Ureter (tissue), 1 donor: ENCODE results near the gene ETFB. TPM values are rescaled to one million over a fixed set of nuclear protein-coding genes. Genes with fewer than 3 reads are reported as not detected.
A peak's percentile ranks its signal among the peaks of the same experiment; 100 is the strongest.

ENCODE experiments used
- DNase-seq: peaks from one replicate; pipeline ENCODE4 v3.0.0-alpha.2; 2020; ENCODE audit warnings: low spot score
- total RNA-seq: library from RNA; stranded (reverse); gene quantifications from one replicate; pipeline ENCODE4 v1.2.4, GENCODE V29; 2023
- donor health status: DM: yes; HTN: yes; CAD: no.

Gene ETFB
- total RNA-seq, 1 donor from 2014 or later: 73.4 TPM

DNA sequence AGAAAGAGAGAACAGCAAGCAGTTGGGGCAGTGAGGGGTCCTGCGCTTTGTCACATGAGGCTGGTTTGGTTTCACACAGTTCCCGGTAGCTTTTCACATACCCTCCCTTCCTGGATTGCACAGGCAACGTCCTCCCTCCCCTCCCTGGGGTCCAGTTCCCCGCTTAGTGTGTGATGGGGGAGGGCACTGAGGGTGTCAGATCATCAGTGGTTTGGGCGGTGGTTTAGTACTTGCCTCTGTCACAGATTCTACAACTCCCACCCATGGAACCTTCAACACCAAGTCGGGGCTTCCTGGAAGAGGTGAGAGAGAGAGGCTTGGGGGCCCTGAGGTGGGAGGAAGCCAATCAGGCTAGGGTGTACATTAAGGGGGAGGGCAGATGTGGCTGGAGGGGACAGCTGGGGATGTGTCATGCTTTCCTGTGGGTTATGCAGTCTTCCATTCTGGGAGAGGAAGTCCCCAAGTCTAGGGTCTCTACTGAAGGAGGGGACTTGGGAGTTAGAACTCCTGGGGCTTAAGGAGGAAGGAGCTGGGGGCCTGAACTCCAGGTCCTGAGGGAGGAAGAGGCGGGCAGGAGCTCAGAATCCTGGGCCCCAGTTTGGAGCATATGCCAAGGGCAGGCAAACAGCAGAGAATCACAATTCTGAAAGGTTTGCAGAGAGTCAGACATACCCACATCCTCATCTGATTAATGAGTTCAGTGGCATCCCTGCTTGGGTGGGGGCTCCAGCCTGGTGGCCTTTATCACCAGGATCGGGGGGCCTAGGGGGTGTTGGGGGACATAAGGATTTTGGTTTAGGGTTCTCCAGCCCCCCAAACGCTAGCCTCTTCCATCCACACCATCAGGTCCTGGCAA lies 6.7 kb upstream of the ETFB start, which contains the start of gene NKG7:
Gene NKG7 (minus strand): TSS at position 6 of the 856 bp plus-strand sequence. CDS start 119 bp downstream, outside the sequence.
- DNase-seq: no peak

DNA sequence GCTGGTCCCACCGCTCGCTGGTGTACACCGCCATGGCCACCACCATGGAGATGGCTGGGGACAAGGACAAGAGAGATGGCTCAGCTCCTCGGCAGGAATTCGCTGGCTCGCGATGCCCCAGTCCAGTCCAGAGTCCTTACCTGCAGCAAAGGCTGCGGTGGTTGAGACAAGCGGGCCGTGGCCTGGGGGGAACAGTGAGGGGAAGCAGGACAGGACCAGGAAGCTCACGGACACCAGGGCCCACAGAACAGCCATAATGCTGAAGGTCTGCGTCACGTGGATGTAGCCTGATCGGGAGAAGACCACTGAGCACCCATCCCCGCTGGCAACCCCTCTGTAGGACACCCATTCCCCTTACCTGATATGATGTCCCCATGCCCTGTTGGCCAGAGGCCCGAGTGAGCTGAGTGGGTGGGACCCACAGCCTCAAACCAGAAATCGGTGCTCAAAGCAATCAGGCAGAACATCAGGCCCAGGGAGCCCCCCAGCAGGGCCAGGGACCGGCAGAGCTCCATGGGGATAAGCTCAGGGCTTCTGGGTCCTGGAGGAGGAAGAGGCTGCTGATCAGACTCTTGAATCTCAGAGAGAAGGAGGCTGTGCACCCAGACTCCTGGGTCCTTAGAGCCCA lies 5.9 kb upstream of the ETFB start:
- DNase-seq: no peak

DNA sequence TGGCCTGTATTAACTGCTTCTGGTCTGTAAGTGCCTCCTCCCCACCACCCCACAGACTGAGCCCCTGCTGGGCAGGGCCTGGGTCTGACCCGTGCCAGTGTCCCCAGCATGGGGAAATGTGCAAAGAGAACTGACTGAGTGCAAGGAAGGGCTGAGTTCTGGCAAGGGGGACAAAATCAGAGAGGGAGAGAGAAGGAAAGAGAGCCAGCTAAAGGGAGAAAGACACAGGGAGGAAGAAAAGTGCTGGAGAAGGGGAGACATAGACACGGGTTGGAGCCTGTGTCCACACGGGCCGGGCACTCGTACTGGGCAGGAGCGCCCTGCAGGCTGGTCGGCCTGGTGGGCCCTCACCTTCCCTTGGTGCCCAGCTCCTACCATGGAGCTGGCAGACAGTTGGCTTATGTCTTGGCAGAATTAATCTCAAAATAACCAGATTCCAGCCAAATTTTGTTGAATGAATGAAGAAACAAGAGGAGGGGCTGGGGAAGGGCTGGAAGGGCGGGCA lies 5.0 kb upstream of the ETFB start:
- DNase-seq: no peak

DNA sequence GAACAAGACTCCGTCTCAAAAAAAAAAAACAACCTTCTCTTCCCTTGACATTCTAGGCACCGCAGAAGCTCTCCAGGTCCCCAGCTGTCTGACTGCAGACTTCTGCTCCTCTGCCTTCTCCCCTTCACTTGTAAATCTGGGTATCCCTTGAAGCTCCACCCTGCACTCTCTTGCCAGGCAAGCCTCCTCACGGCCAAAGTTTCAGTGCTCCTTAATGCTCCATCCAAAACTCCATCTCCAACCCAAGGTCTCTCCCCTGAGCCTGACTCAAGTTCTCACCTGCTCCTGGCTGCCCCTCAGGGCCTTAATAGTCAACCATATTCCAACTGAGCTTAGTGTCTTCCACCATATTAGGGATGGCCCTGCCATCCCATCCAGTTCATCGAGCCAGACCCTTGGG lies 4.0 kb upstream of the ETFB start:
- no peak for DNase-seq

DNA sequence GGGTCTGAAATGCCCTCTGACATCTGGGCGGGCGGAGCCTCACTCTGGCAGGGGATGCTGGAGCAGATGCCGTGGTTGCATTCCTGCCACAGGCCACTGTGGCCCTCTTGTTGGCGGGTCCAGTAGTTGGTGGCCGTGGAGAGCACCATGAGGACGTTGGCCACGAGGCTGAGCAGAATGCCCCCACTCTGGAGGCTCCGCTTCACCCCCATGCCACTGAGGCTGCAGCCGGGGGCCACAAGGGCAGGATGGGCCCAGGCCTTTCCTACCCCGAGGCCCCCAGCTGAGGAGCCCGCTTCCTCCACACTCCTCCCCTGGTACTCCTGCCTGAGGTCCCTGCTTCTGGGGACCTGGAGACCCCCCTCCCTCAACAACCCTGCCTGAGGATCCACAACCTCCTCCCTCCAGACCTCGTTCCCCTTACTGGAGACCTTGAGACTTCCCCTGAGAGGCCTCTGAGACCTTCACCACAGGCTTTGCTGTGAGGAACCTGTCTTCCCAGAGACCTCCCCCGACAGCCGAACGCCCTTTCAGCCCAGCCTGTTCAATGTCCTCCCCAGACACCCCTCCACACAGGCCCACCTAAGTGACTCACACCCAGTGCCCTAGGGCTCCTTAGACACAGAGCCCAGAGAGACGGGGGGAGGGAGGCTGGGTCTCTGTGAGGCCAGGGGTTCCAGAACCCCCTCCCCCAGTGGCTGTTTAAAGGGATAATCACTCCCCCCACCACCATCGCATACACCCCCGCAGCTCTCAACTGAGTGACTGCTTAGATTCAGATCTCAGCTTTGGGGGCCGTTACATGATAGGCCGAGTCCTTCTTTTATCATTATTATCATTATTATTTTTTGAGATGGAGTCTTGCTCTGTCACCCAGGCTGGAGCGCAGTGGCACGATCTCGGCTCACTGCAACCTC lies 2.4 kb upstream of the ETFB start, which contains the start of gene CLDND2:
Gene CLDND2 (minus strand): TSS at position 638 of the 917 bp plus-strand sequence. CDS start 426 bp downstream, at position 212.
- no peak for DNase-seq

DNA sequence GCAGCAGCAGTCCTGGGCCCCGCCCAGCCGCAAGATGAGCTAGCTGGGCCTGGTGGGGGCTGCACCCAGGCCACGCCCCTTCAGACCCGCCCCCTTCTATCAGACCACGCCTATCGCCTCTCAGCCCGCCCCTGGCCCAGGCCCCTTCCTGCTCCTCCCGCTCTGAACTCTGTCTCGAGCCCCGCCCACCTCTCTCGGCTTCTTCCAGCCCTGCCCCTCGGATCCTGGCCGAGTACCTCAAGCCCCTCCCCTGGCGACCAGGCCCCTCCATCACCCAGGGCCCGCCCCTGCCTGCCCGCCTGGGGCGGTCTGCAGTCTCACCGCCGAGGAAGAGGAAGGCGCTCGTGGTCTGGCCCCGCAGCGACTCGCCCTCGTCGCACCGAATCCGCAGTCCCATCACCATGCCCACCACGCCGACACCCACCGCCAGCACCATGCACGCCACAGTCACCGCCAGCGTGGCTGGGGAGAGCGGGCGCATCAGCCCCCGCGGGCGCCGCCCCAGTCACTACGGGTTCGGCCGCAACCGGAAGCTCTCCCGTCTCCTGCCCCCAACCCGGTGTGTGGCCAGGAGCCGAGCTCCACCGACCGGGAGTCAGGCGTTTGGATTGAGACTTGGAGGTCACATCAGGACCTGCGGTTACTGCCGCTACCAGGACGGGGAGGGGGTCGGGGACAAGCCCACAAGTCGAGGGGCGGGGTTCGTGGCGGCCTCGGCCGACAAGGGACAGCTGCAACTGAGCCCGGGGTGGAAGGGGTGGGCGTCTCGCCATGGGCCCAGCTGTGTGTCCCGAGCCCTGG lies 1.6 kb upstream of the ETFB start:
- peak; percentile 99 for DNase-seq

DNA sequence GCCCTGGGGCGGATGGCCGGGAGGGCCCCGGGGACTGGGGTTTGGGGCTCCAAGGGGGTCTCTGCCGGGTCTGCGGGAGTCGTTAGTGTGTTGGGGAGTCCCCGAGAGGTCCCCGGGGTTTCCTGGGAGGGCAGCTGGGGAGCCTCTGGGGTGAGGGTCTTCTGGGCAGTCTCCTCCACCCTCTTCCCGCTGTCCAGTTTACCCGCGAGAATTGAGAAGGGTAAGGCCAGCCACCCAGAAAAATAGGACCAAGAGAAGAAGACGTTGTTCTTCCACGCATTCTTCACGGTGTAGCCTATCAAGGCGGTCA lies 1.0 kb upstream of the ETFB start:
- DNase-seq: peak; percentile 61

DNA sequence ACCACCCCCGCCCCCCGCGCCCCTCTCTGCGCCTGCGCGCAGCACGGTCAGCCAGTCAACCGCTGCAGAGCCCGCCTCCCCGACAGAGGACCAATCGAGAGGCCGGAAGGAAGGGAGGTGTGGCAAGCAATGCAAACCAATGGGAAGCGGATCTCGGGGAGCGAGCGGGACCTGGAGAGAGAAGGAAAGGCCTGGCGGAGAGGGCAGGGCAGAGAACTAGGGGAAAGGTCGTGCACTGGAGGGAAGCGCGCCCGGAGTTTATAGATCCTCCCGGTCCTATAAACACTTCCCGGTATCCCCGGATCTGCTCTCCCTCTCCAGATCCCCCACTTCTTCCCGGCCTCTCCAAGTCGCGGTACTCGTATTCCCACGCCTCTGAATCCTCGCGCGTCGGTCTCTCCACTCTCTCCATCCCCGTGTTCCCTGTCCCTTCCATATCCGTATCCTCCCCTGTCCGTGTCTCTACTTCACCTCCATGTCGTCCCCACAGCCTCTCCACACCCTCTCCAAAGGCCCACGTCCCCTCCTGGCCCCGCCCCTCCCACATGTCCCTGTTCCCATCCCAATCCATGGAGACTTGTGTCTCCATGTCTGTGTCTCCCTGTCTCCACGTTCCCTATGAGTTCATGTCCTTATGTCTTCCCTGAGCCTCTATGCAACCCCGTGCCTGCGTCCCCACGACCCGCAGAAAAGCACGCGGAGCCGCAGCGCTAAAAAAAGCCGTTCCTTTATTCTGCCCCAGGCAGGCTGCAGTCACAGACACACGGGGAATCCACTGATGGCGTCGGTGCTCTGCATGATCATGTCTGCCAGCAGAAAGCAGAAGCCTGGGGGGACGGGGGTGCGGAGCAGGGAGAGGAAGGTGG lies 434 bp upstream of the ETFB start:
- peak; percentile 99 for DNase-seq

DNA sequence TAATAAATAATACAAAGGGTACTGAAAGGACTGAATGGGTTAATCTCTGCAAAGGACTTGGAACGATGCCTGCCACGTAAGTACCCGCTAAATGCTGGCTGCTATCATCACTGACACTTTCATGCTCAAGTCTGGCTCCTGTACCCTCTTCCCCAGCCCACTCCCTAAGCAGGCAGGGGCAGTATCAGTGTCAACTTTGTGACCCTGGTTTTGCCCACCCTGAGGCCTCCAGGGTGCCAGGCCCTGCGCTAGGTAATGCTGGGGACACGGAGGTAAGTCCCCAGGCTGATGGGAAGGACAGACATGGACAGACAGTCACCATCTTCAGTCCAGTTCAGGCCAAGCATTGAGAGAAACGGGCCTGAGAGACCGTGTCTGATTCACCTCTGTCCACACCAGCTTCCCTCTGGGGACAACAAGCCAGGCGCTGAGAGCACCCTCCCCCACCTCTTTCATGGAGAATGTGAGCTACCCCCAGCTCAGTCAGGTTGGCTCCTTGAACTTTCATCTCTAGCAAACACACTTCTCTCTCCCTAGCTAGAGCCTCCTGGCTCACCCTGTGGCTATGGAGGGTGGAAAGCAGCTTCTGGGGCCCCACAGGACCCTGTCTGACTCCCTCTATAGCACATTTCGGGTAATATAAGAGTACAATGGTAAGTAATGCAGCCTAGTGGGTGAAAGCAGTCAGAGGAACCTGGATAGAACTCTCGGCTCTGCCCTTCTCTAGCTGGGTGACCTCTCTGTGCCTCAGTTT lies 800 bp downstream of the ETFB start:
- no peak for DNase-seq

DNA sequence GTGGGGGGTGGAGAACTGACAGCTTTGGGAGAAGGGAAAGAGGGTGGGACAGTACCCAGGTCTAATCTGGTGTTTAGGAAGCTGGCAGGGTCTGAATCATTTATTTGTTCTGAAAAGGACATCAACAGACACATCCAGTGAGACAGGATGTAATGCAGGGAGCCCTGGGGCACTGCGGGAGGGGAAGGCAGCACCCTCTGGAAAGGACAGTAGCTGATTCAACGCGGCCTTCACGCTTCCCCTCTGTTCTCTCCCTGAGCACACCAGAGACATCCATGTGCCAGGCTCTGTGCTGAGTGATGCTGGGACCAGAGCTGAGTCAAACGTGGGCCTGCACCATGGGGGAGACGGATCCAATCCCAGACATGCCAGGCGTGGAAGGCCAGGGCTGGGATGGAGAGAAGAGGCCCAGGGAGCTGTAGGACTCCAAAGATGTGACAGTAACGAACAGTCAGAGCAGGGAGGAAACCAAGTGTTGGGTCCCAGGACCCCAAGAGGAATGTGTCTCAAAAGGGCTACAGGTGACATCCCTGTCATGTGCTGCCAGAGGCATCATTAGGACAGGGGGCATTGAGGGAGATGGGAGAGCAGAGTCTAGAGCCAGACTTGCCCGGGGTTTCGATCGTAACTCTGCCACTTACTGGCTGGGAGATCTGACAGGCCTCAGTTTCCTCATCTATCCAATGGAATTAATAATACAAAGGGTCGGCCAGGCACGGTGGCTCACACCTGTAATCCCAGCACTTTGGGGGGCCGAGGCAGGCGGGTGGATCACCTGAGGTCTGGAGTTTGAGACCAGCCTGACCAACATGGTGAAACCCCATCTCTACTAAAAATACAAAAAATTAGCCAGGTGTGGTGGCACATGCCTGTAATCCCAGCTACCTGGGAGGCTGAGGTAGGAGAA lies 1.7 kb downstream of the ETFB start:
- no peak for DNase-seq

DNA sequence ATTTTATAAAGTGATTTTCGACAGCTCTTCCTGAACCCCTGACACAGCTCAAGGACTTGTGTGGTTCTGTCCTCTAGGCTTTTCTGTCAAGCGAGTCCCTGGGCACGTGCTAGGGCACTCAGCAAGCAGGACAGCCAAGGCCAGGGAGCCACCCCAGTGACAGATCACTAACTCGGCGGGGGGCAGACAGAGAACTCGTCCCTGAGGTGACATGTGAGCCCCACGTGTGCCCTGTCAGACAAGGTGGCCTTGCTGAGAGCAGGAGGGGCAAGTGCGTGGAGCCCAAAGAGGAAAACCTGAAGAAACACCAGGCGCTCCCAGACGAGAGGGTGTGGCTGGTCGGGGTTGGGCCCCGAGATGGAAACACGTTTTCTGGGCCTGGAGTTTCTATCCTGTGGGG lies 4.9 kb downstream of the ETFB start:
- DNase-seq: no peak

DNA sequence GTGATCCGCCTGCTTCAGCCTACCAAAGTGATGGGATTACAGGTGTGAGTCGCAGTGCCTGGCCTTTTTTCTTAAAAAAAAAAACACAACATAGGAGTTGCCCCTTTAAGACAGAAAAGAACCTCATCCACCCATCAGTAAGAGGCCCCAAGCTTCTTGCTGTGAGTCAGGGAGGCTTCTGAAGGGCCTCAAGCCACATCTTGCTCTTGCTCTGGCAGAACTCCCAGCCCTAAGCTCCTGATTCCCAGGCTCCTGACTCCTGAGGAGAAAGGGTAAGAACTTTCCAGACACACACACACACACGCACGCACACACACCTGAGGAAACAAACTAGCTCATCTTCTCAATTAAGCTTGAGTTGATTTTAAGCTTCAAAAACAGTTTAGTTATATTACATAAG lies 6.9 kb downstream of the ETFB start:
- DNase-seq: no peak

DNA sequence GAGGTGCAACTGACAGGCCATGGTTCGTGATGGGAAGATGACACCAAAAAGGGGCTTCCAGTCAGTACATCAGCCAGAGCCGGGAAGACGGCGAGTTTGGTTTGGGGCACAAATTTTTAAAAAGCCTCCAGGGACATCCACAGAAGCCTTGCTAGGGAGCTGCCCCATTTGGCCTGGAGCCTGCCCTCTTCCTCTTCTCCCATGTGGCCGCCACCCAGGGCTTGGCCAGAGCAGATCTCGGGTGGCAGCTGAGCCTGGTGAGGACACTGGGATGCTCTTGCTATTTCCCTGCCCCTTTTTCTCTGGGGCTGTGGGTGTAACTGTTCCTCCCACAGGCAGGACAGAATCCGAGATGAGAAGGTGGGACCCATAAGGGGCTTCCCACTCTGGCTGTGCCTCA lies 8.2 kb downstream of the ETFB start:
- DNase-seq: no peak

DNA sequence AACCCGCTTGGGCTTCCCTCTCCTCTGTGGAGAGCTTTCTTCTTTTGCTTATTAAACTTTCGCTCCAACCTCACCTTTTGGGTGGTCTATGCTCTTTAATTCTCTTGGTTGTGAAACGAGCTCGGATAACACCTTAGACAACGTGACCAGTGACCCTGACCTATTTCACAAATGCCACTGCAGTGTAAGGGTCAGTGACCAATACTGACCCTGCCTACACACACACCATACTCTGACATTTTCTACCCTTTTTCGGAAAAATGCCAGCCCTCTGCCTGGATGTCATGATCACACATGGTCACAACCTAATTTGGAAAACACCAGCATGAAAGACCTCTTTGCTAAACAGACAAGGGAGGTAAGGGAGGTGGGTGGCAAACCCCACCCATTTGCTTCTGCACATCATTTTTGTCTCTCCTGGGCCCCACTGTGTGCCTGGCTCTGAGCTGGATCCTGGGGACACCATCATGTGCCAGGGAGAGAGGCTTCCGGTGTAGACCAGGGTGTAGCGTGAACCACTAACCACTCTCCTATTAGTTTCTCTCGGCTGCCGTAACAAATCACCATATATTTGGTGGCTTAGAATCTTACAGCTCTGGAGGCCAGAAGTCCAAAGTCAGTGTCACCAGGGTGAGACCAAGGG lies 9.9 kb downstream of the ETFB start:
- no peak for DNase-seq

DNA sequence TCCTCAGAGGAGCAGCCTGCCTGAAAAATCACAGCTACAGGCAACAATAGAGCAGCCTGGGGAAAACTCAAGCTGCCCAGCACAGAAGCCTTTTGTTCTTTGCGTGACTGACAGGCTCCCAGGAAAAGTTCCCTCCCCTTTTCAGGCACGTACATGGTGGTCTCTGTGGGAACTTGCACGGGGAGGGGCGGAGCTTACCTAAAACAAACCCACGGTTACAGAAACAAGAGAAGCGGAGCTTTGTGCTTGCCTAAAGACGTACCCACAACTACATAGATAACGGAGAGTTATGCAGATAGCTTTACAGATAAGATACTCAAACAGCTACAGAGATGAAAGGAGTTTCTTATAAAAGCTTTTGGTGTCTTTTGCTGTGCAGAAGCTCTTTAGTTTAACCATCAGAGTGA lies 11.4 kb downstream of the ETFB start:
- DNase-seq: no peak

DNA sequence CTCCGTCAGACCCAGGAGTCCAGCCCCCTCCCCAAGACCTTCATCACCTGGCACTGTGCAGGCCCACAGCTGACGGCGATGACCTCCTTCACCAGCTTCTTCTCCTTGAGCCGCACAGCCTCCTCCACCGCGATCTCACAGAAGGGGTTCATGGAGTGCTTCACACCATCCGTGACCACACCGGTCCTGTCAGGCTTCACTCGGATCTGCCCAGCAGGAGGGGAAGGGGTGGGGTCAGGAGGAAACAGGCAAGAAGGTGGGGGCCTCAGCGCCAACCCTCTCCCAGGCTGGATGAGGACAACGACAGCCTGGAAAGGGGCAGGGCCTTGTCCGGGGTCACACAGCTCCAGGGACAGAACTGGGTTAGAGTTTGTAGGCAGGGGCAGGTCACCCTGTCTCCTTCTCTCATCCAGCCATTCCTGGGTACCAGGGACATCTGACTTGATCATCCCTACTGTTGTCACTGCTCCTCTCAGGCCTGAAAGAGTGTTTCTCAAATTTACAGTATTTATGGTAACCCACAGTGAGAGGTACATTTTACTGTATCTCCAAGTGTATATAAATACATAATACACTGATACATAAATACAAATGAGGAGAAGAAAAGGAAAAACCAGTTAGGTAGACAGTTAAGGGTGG lies 12.0 kb downstream of the ETFB start:
- DNase-seq: no peak

DNA sequence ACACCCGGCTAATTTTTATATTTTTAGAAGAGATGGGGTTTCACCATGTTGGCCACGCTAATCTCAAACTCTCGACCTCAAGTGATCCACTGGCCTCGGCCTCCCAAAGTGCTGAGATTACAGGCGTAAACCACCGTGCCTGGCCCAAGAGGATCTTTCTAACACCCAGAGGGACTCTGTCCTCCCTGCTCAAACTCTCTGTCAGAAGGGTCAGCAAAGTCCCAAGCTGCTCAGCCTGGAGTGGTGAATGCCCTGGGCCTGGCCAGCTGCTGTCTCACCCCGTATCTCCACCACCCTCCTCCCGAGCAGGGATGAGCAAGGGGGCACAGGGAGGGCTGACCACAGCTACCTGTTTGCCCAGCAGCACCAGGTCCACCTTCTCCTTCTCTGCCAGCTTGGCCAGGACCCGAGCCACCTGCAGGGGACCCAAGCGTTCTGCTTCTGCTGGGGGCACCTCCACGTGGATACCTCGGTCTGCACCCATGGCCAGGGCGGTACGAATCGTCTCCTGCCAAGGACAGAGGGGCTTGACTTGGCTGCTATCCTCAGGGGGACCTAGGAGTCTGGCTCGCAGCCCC lies 13.3 kb downstream of the ETFB start:
- no peak for DNase-seq
